ENCODE data around the gene NDST4.

Gene NDST4

GRCh38 chr4:115113506-115114106 lies at the start of gene NDST4:
Gene NDST4, minus strand, starts transcription at chr4:115113620. Its CDS starts 36,584 bp downstream, at chr4:115077036.
- no peak for DNase-seq

DNA sequence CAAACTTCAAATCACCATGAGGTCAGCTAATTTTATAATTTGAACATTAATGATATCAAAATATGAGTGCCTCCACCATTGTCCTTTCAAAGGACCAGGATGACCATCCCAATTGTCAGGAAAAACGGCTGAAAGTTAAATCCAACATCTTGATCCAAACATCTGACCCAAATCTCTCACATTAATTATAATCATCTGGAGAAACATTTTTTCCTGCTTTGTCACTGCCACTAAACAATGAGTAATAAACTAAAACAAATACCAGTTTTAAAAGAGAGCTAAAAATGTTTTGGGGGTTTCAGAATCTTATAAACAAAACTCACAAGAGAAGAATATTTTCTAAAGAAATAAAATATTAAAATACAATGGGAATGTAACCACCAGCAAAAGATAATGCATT lies 45.7 kb upstream of the NDST4 start:
- DNase-seq: no peak

DNA sequence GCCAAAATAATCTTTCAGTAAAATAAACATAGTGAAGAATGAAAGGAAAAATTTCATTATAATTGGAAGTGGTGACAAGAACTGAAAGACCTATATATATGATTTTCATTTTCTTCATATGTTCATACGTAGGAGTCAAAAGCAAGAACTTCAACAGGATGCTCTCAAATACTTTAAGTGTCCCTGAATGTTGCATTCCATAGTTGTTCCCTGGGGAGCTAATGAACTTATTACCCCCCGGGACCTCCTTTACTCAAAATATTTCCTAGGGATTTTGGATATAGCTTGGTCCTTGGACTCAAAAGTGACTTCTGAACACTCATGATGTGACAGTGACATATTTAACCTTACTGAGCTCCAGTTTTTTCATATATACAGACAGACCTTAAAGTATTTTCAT lies 44.9 kb upstream of the NDST4 start:
- no peak for DNase-seq

DNA sequence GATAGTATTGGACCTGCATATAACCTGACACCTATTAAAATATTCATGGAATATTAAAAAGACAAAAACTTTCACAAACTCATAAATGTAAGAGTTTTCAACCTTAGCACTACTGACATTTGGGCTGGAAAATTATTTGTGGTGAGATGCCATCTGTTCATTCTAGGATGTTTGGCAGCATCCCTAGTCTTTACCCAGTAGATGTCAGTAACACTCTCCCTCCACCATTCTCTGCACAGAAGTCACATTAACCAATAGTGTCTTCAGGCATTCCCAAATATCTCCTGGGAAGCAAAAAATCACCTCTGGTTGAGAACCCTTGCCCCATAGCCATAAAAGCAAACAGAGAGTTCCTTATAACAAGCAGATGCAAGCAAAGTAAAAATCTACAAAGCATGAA lies 41.4 kb upstream of the NDST4 start:
- no peak for DNase-seq

DNA sequence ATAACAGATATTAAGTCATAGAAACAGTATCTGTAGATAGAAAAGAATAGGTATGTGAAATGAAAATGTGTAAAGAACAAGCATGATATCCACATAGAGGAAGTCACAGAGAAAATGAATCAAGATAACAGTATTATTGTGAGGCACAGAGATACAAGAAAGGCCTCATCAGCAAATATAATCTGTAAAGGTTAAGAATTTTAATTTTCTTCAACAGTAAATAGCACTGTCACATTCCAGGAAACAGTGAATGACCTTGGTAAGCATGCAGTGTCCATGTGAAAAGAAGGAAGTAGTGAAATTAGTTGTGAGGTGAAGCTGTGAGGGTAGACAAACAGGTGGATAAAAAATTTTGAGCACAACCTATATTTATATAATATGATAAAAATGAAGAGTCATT lies 39.5 kb upstream of the NDST4 start:
- DNase-seq: no peak

DNA sequence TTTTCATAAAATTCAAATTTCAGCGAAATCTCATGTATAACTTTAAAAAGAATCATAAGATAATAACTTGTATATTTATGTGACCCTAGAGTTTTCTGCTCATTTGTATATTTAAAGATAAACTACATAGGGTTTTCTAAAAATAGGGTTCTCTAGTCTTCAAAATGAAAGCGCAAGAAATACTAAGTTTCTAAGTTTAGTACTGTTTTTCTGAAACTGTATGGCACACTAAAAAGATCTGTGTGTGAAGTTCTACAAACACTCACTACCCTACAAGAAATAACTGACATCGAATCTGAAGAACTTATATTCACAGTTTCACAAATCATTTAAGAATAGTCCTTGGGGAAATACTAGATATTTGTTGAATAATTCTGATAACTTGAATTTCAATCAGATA lies 38.7 kb upstream of the NDST4 start:
- DNase-seq: no peak

- no peak for DNase-seq
These were observed 35.7 kb upstream of the NDST4 start for GRCh38 chr4:115149106-115149505.

DNA sequence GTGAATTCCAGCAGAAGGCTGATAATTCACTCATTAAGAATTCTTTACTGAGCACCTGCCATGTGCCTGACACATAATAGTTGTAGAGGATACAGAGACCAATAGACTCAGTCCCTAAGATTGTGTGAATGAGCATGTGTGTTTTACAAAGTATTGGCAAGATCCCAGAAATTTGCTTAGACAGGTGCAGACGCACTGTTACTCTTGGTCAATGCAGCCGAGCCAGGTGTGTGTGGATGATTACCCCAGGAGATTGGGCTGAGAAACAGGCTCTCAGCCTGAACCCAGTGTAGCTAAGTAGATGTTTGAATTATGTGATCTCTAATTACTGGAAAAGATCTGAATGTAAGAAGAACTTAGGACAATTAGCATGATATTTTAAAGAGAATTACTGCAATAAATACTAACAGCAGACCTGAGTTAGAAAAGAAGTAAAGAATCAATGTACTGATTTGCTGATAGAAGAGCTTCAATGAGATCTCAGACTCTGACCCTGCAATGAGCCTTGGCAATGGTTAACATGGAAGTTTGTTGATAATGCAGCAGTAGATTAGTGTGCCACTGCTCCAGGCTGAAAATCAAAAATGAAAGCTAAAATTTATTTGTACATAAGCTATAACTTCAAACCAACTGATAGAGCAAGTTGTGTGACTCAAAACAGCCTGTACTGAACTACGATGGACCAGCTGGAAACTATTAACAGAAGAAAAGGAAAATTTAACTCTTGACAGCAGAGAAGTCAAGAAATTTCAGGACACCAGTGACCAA lies 32.2 kb upstream of the NDST4 start:
- DNase-seq: no peak

- no peak for DNase-seq
These were observed 14.6 kb upstream of the NDST4 start for GRCh38 chr4:115128037-115128436.

DNA sequence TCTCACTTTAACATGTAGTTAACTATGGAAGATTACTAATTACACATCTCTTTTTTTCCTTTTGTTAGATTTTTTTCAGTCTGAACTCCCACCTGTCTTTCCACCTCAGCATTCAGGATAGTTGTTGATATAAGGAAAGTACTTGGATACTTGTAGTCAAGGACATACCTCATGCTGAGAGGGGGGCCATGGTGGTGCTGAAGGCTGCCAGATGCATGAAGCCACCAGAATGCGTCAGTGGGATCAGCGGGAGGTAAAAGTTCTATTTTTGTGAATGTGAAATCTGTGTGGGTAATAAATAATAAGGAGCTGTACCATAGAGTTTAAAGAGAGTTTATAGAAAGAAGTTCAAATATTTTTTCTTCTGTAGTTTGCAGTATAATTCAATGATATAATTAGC lies 13.1 kb upstream of the NDST4 start:
- no peak for DNase-seq

DNA sequence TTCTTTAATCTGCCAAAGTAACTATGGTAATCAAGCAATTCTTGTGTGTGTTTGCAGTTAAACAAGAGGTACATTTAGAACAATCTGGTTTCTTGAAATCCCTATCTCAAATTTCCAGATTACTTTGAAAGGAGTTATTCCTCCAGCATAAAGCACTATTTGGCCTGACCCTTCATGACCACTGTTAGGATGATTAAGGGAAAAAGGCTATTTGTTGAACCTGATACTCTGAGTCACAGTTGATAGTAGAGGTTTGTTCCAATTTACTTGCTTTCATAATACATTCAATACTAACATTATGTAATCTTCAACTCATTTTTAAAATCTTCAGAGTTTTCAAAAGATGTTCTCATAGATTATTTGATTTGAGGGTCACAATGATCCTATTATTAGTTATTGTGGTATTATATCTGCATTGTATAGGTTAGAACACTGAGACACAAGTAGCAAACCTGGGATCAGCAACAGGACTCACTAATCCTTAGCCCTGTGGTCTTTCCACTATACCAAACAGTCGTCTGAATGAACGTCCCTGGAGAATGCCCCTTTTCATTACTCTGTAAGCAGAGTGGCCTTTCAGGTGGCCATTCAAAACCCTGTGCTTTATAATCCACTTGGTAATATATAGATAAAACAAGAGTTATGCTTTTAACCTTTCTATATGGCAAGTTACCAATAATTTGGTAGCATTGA lies 8.1 kb upstream of the NDST4 start:
- no peak for DNase-seq

GRCh38 chr4:115119804-115120352 lies 6.5 kb upstream of the NDST4 start:
- DNase-seq: no peak

GRCh38 chr4:115117651-115118050 lies 4.2 kb upstream of the NDST4 start:
- no peak for DNase-seq

GRCh38 chr4:115110191-115111181 lies 2.9 kb downstream of the NDST4 start:
- no peak for DNase-seq

- no peak for DNase-seq
These were observed 4.6 kb downstream of the NDST4 start for GRCh38 chr4:115108850-115109249.

DNA sequence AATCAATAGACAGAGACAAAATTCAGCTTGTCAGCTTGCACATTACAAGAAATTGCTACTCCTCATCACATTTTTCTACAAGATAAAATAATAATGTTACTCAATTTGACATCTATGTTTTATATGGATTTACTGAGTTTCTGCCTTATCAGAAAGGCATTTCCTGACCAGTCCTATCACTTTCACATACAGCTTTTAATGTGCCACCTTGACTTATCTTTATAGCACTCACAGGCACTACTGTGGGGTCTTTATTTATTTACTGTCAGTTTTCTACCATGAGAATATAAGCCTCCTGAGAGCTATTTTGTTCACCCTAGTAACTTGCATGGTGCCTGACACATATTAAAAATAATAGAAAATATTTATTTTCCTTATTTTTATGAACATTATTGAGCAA lies 6.0 kb downstream of the NDST4 start:
- DNase-seq: no peak

GRCh38 chr4:115101675-115102074 lies 11.7 kb downstream of the NDST4 start:
- DNase-seq: no peak

DNA sequence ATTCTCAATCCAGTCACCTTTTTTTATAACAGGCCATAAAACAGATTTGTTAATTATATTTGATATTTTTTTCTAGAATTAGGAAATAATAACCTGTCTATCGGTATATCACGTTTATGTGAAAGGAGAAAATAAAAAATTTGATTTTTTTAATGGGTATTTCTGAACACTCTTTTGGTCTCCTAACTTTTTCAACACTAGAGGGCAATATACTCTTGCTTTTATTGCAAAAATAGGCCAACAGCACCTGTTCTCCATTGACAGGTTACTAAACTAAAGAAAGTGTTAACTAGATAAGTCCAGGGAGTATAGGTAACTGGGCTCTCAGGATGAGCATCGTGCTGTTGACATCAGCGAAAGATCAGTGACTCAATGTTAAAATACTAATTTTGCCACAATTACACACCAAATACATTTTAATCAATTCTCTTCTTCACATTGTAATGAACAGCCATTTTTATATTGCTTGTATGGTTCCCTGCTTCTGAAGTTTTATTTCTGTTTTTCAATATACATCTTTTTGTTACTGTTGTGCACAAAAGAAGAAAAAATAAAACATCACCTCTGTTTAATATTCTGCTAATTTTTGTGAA lies 22.8 kb downstream of the NDST4 start:
- no peak for DNase-seq

- no peak for DNase-seq
These were observed 30.8 kb downstream of the NDST4 start for GRCh38 chr4:115082633-115083032.

GRCh38 chr4:115076691-115077090 lies 36.7 kb downstream of the NDST4 start:
- DNase-seq: no peak

DNA sequence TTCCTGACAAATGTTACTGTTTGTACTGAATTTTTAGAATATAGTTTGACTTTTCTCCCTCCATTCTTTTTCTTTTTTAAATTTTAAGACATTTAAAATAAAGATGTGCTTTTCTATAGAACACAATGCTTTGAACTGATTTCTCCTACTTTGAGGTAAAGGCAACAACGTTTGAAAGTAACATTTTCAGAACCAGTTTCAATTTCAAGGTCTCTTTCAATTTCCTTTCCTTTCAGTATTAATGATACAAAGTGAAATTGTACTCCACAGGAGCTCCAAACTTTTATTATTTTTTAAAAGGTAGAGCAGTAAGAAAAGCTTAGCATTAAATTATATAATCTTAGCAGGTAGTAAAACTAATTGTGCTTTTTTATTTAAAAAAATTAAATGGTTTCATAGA lies 54.9 kb downstream of the NDST4 start:
- DNase-seq: no peak

DNA sequence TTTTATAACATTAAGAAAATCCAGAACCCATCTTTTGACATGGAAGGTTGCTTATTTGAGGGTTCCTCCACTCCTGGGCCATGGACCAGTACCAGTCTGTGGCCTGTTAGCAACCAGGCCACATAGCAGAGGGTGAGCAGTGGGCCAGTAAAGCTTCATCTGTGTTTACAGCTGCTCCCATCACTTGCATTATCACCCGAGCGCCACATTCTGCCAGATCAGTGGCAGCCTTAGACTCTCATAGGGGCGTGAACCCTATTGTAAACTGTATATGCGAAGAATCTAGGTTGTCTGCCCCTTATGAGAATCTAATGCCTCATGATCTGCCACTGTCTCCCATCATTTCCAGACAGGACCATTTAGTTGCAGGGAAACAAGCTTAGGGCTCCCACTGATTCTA lies 58.6 kb downstream of the NDST4 start:
- no peak for DNase-seq

Measured in NK-92 treated with Interleukin-12 subunit alpha and Interleukin-12 subunit beta, amount 100 ng/mL, for 24 hours (cell line).